SKM-1 (cell line): ENCODE measurements around the gene RBKS.

Experiments used
- DNase-seq: peaks from one replicate; lab custom pipeline; 2025; ENCODE audit not compliant: unreplicated experiment; lab: John Stamatoyannopoulos, UW

Gene RBKS

DNA sequence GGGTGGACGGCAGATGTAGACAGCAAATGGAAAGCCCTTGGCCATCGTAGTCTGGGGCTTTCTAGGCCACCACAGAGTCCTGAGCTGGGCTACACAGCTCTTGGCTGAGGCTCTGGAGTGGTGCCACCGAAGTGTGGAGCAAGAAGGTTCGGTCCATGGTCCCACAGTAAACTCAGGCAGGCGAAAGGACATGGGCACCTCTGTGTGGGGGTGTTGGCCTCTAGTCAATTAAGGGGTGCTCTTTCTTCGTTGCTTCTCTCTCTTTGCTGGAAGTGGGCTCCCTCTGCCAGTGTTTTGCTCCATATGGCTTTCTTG lies 153.3 kb downstream of the RBKS start:
- DNase-seq: no peak

DNA sequence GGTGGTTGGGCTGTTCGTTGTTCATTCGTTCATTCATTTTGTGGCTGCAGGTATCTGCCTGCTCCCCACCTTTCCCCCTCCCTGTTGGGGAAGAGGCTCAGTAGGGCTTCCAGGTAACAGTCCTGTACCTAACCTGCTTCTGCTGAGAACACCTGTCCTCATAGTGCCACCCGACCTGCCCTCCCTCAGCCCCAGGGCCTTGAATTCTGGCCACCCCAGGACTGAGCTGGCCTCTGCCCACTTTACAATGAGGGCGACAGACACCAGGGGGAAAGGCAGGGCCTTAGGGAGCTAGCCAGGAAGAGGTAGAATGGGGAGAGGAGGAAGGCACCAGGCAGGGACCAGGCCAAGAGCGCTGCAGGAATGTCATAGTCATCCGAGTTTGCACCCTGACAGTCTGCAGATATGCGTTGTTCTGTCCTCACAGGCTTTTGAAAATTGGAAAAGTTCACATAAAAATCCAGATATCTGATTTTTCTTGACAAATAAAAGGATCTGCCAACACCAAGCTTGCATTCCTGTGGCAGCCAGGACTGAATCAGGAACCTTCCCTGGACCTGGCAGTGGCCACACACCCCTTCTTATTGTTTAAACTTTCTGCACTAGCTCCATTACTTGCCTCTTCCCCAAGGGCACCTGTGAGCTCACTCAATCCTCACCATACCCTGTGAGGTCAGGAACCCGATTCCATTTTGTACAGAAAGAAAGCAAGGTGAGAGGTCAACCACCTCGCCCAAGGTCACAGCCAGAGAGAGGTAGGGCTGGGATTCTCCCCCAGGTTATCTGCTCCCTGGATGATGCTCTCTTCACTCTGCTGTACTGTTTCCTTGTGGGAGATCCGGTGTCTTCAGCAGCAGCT lies 153.9 kb downstream of the RBKS start:
- no peak for DNase-seq

GRCh38 chr2:27735263-27735904 lies 154.8 kb downstream of the RBKS start:
- no peak for DNase-seq

DNA sequence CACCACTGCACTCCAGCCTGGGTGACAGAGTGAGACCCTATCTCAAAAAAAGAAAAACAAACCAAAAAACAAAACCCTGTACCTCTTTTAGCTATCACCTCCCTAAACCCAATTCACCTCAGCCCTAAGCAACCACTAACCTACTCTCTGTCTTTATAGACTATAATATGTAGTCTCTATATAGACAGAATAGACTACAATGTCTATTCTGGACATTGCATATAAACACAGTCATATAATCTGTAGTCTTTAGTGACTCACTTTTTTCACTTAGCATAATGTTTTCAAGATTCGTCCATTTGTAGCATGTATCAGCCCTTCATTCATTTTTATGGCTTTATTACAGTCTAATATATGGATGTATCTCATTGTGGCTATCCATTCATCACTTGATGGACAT lies 155.9 kb downstream of the RBKS start:
- no peak for DNase-seq
